ENCODE results near the gene MAD2L2. TPM values are rescaled to one million over a fixed set of nuclear protein-coding genes. Genes with fewer than 3 reads are reported as not detected.

The MAD2L2 gene
- total and polyA plus RNA-seq, 9 of the 15 experiments (the other 6 are each of a cell fraction or from before 2014, with no cell fraction given), result 12.4 to 286 (median 143) TPM

DNA sequence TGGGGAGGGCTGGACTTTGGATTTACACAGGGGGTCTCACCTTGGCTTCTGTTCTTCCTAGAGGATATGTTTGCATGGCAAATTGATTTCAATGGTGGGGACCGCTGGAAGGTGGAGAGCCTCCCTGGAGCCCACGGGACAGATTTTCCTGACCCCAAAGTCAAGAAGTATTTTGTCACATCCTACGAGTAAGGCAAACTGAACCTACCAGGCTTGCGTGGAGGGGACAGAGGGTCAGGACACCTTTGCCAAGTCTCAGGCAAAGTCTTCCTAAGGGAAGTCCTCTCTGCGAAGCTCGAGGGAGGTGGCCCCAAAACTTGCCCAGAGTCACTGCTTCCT is 9.8 kb downstream of the MAD2L2 start (continued):
- TF ChIP-seq EWSR1 (IDR thresholded peaks at IDR 0.05; ENCODE audit: borderline replicate concordance, low read depth, partially characterized antibody), result no peak
- 0 out of 2 replicates have a peak, but pooled peaks have one; percentile 49 for TF ChIP-seq ZNF589 (CRISPR knock-in tag; IDR thresholded peaks at IDR 0.05; ENCODE audit: low read depth)
- no peak for TF ChIP-seq CREBBP (IDR thresholded peaks at IDR 0.05; ENCODE audit: low read depth, low read length)
- TF ChIP-seq, protein P1, sequence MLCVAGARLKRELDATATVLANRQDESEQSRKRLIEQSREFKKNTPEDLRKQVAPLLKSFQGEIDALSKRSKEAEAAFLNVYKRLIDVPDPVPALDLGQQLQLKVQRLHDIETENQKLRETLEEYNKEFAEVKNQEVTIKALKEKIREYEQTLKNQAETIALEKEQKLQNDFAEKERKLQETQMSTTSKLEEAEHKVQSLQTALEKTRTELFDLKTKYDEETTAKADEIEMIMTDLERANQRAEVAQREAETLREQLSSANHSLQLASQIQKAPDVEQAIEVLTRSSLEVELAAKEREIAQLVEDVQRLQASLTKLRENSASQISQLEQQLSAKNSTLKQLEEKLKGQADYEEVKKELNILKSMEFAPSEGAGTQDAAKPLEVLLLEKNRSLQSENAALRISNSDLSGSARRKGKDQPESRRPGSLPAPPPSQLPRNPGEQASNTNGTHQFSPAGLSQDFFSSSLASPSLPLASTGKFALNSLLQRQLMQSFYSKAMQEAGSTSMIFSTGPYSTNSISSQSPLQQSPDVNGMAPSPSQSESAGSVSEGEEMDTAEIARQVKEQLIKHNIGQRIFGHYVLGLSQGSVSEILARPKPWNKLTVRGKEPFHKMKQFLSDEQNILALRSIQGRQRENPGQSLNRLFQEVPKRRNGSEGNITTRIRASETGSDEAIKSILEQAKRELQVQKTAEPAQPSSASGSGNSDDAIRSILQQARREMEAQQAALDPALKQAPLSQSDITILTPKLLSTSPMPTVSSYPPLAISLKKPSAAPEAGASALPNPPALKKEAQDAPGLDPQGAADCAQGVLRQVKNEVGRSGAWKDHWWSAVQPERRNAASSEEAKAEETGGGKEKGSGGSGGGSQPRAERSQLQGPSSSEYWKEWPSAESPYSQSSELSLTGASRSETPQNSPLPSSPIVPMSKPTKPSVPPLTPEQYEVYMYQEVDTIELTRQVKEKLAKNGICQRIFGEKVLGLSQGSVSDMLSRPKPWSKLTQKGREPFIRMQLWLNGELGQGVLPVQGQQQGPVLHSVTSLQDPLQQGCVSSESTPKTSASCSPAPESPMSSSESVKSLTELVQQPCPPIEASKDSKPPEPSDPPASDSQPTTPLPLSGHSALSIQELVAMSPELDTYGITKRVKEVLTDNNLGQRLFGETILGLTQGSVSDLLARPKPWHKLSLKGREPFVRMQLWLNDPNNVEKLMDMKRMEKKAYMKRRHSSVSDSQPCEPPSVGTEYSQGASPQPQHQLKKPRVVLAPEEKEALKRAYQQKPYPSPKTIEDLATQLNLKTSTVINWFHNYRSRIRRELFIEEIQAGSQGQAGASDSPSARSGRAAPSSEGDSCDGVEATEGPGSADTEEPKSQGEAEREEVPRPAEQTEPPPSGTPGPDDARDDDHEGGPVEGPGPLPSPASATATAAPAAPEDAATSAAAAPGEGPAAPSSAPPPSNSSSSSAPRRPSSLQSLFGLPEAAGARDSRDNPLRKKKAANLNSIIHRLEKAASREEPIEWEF (CRISPR knock-in tag; IDR thresholded peaks at IDR 0.05), result no peak
- peak; percentile 15; the same call in 1 of the 2 replicates for TF ChIP-seq OTX1 (CRISPR knock-in tag; IDR thresholded peaks at IDR 0.05)
- TF ChIP-seq TCFL5 (CRISPR knock-in tag; conservative IDR thresholded peaks at IDR 0.05), result 0 out of 2 replicates have a peak, but pooled peaks have one; percentile 45
- peak; percentile 52; the same call in 1 of the 2 replicates for TF ChIP-seq FOSL1 (tag; conservative IDR thresholded peaks at IDR 0.05)
- TF ChIP-seq PCBP2 (IDR thresholded peaks at IDR 0.05; ENCODE audit: low read depth, low read length, poor library complexity, severe bottlenecking), result no peak
- TF ChIP-seq, protein P2, sequence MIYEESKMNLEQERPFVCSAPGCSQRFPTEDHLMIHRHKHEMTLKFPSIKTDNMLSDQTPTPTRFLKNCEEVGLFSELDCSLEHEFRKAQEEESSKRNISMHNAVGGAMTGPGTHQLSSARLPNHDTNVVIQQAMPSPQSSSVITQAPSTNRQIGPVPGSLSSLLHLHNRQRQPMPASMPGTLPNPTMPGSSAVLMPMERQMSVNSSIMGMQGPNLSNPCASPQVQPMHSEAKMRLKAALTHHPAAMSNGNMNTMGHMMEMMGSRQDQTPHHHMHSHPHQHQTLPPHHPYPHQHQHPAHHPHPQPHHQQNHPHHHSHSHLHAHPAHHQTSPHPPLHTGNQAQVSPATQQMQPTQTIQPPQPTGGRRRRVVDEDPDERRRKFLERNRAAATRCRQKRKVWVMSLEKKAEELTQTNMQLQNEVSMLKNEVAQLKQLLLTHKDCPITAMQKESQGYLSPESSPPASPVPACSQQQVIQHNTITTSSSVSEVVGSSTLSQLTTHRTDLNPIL (CRISPR knock-in tag; IDR thresholded peaks at IDR 0.05), result no peak
- TF ChIP-seq MEF2D (tag; conservative IDR thresholded peaks at IDR 0.05; ENCODE audit: low read depth), result no peak
- TF ChIP-seq, protein P3, sequence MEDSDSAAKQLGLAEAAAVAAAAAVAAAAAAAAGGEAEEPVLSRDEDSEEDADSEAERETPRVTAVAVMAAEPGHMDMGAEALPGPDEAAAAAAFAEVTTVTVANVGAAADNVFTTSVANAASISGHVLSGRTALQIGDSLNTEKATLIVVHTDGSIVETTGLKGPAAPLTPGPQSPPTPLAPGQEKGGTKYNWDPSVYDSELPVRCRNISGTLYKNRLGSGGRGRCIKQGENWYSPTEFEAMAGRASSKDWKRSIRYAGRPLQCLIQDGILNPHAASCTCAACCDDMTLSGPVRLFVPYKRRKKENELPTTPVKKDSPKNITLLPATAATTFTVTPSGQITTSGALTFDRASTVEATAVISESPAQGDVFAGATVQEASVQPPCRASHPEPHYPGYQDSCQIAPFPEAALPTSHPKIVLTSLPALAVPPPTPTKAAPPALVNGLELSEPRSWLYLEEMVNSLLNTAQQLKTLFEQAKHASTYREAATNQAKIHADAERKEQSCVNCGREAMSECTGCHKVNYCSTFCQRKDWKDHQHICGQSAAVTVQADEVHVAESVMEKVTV (CRISPR knock-in tag; IDR thresholded peaks at IDR 0.05), result no peak
- TF ChIP-seq ZNF121 (CRISPR knock-in tag; conservative IDR thresholded peaks at IDR 0.05), result peak; percentile 66
- peak; percentile 20; the same call in 1 of the 2 replicates for TF ChIP-seq ZNF197 (CRISPR knock-in tag; IDR thresholded peaks at IDR 0.05; ENCODE audit: low read depth)
- no peak for TF ChIP-seq HDAC8 (tag; IDR thresholded peaks at IDR 0.05)
- TF ChIP-seq MAFG (tag; conservative IDR thresholded peaks at IDR 0.05), result no peak
- TF ChIP-seq RBBP5 (IDR thresholded peaks at IDR 0.05; ENCODE audit: borderline replicate concordance, insufficient read depth, low read length, poor library complexity, severe bottlenecking), result peak; percentile 39
- peak in 1 of 2 experiments; percentile 10; a peak in 1 of 4 replicates for TF ChIP-seq NRF1 (conservative IDR thresholded peaks at IDR 0.05 in 1 of 2, IDR thresholded peaks at IDR 0.05 in 1 of 2)
- TF ChIP-seq ZZZ3 (IDR thresholded peaks at IDR 0.05), result no peak
- TF ChIP-seq ETV1 (tag; conservative IDR thresholded peaks at IDR 0.05; ENCODE audit: low read depth), result peak; percentile 71; the same call in 1 of the 2 replicates
- no peak for TF ChIP-seq ZFPM2 (CRISPR knock-in tag; IDR thresholded peaks at IDR 0.05)
